HL-60 (cell line): Measurements from ENCODE around the gene ETV3L.

Experiments
- DNase-seq, 2 experiments: peaks; one replicate each; pipeline ENCODE4 v3.0.0-alpha.2; 2010 to 2020; ENCODE audit warnings: low read depth in 1 of 2, low spot score in 1 of 2
- H3K27ac ChIP-seq: fragments of 250-450 bp; sonication (Bioruptor Pico); replicated peaks from 2 replicates; pipeline ENCODE4 v1.5.1; 2020; ENCODE audit warnings: mild to moderate bottlenecking, moderate library complexity
- H3K27me3 ChIP-seq: fragments of 250-450 bp; sonication (Bioruptor Pico); 2 replicates; pipeline ENCODE4 v1.5.1; 2021; ENCODE audit warnings: mild to moderate bottlenecking, moderate library complexity; ENCODE audit not compliant: insufficient read depth, poor library complexity, severe bottlenecking
- H3K4me3 ChIP-seq: replicated peaks from 2 replicates; pipeline ENCODE4 v1.5.1; 2011; ENCODE audit warnings: mild to moderate bottlenecking, control low read depth, low read length; ENCODE audit not compliant: insufficient read depth
- GABPA ChIP-seq: IDR thresholded peaks from 2 replicates; pipeline ENCODE4 v1.6.1; 2012; ENCODE audit warnings: low read depth
- POLR2AphosphoS5 ChIP-seq: IDR thresholded peaks from 2 replicates; pipeline ENCODE4 v1.6.1; 2012; ENCODE audit warnings: low read depth
- SPI1 ChIP-seq: IDR thresholded peaks from 2 replicates; pipeline ENCODE4 v1.6.1; 2012; ENCODE audit warnings: low read depth, mild to moderate bottlenecking, borderline replicate concordance
- TF ChIP-seq, protein P1 (sequence below): IDR thresholded peaks from one replicate; pipeline ENCODE4 v1.5.1; 2011; ENCODE audit warnings: low read length, control low read depth, inconsistent platforms; ENCODE audit not compliant: insufficient read depth
- TF ChIP-seq, protein P2 (sequence below): IDR thresholded peaks from 2 replicates; pipeline ENCODE4 v1.6.1; 2012; ENCODE audit warnings: low read depth; ENCODE audit not compliant: insufficient replicate concordance

The ETV3L gene

DNA sequence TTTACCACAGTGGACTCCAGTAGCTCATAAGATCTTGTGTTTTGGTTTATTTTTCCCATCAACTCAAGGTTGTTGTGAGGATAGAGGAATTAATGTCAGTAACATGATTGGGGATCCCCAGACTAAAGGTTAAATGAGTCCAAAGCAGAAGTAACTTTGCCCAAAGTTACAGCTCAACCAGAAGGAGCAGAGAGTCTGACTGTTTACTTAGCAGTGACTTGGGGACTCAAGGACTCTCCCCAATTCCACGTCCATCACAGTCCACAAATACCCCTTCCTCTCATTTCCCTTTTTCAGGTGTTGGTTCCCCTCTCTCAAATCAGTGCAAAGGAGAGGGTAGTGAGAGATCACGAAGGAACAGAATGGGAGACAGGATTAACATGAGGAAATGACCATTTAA lies 42.6 kb upstream of the ETV3L start:
- H3K27me3 ChIP-seq: no peaks in the 10 kb centered on the region
- H3K27ac ChIP-seq: no peak overlapping the region
- H3K4me3 ChIP-seq: no peak overlapping the region
- TF ChIP-seq, protein P1, sequence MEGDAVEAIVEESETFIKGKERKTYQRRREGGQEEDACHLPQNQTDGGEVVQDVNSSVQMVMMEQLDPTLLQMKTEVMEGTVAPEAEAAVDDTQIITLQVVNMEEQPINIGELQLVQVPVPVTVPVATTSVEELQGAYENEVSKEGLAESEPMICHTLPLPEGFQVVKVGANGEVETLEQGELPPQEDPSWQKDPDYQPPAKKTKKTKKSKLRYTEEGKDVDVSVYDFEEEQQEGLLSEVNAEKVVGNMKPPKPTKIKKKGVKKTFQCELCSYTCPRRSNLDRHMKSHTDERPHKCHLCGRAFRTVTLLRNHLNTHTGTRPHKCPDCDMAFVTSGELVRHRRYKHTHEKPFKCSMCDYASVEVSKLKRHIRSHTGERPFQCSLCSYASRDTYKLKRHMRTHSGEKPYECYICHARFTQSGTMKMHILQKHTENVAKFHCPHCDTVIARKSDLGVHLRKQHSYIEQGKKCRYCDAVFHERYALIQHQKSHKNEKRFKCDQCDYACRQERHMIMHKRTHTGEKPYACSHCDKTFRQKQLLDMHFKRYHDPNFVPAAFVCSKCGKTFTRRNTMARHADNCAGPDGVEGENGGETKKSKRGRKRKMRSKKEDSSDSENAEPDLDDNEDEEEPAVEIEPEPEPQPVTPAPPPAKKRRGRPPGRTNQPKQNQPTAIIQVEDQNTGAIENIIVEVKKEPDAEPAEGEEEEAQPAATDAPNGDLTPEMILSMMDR: no peak
- TF ChIP-seq POLR2AphosphoS5 (no peak), SPI1 (no peak), GABPA (no peak)
- TF ChIP-seq, protein P2, sequence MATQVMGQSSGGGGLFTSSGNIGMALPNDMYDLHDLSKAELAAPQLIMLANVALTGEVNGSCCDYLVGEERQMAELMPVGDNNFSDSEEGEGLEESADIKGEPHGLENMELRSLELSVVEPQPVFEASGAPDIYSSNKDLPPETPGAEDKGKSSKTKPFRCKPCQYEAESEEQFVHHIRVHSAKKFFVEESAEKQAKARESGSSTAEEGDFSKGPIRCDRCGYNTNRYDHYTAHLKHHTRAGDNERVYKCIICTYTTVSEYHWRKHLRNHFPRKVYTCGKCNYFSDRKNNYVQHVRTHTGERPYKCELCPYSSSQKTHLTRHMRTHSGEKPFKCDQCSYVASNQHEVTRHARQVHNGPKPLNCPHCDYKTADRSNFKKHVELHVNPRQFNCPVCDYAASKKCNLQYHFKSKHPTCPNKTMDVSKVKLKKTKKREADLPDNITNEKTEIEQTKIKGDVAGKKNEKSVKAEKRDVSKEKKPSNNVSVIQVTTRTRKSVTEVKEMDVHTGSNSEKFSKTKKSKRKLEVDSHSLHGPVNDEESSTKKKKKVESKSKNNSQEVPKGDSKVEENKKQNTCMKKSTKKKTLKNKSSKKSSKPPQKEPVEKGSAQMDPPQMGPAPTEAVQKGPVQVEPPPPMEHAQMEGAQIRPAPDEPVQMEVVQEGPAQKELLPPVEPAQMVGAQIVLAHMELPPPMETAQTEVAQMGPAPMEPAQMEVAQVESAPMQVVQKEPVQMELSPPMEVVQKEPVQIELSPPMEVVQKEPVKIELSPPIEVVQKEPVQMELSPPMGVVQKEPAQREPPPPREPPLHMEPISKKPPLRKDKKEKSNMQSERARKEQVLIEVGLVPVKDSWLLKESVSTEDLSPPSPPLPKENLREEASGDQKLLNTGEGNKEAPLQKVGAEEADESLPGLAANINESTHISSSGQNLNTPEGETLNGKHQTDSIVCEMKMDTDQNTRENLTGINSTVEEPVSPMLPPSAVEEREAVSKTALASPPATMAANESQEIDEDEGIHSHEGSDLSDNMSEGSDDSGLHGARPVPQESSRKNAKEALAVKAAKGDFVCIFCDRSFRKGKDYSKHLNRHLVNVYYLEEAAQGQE: no peak
- no peak for DNase-seq

DNA sequence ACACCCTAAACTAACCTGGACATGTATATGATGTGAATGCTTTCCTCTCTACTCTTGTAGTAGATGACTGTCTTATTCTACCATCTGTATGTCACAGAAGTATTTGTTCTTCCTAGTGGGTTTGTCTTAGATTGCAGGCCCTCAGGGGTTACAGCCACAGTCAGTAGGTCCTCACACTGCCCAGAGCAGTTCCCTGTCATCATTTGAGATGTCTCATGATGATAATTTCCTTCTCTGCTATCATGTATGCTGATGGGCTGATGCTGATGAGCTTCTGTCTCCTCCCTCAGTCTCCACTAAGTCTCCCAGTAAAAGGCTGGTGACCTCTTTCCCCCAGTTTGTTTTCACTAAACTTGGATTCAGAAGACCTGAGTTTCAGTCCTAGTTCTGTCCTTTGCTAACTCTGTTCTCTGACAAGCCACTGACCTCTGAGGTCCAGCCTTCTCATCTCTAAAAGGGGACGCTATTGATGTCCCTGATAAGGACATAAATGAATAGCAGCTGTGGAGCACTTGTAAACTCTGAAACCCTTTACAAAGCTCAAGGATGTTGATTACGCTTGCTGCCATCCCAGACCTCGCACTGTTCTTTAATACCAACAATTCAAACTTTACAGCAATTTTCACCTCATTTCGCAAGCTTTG lies 41.7 kb upstream of the ETV3L start:
- Histone ChIP-seq H3K27me3 (no peaks in the 10 kb centered on the region), H3K27ac (no peak overlapping the region)
- TF ChIP-seq, protein P2: no peak
- TF ChIP-seq POLR2AphosphoS5: no peak
- TF ChIP-seq GABPA: no peak
- TF ChIP-seq, protein P1: no peak
- no peak for TF ChIP-seq SPI1

DNA sequence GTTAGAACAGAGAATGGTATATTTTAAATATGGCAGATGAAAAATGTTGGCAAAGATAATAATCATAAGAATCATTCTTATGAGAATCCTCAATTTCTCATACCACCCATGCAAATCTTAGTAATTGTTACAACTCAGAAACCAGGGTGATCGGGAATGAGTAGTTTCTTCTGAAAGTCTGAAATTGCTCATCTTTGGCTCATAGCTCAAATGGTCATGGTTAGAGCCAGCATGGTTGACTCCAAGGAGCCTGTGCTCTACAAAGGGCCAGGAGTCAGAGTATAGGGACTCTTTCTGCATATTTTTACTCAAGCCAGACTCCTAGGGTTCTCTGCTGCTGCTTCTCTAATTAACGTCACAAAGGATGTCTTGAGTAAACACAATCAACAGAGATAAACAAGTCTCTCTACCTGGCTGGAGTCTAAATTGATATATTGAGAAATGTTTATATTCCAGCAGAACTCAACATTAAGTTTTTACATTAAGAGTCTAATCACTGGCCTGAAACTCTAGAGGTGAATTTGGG lies 40.5 kb upstream of the ETV3L start:
- no peak overlapping the region for H3K4me3 ChIP-seq
- no peaks in the 10 kb centered on the region for H3K27me3 ChIP-seq
- no peak for DNase-seq
- H3K27ac ChIP-seq: no peak overlapping the region
- TF ChIP-seq SPI1 (no peak), POLR2AphosphoS5 (no peak), GABPA (no peak)
- TF ChIP-seq, protein P1: no peak
- TF ChIP-seq, protein P2: no peak

More for the DNA sequence above, 41.7 kb upstream of the ETV3L start:
- no peak for DNase-seq
- H3K4me3 ChIP-seq: no peak overlapping the region
